ENCODE results near the gene PYGO2. TPM values are rescaled to one million over a fixed set of nuclear protein-coding genes. Genes with fewer than 3 reads are reported as not detected.
"Not testable (repeated sequence)": the region's sequence is repeated elsewhere in the genome, so short reads cannot be mapped to it uniquely, and the experiment has no call there.

Gene PYGO2
- total RNA-seq, 1 experiment from 2014 or later = 27.5 TPM

- peak; percentile 100 for DNase-seq (ENCODE audit: low spot score)
Measured at GRCh38 chr1:154982897-154983648, 21.5 kb upstream of the PYGO2 start, which contains the start of gene FLAD1. TSS of gene FLAD1 (plus strand) at chr1:154983344. CDS start at chr1:154983695, 351 bp downstream.

- DNase-seq (ENCODE audit: low spot score) = no peak
Measured at GRCh38 chr1:154982341-154982740, 20.8 kb upstream of the PYGO2 start.

GRCh38 chr1:154978360-154978759 lies 16.8 kb upstream of the PYGO2 start:
- DNase-seq (ENCODE audit: low spot score) = no peak

- not testable (repeated sequence) for DNase-seq (ENCODE audit: low spot score)
Measured at GRCh38 chr1:154977762-154978161, 16.2 kb upstream of the PYGO2 start.

- peak; percentile 63 for DNase-seq (ENCODE audit: low spot score)
Measured at GRCh38 chr1:154975409-154976059, 14.0 kb upstream of the PYGO2 start.

GRCh38 chr1:154974808-154975408 lies 13.3 kb upstream of the PYGO2 start:
- DNase-seq (ENCODE audit: low spot score) = peak; percentile 98

GRCh38 chr1:154974102-154974807 lies 12.7 kb upstream of the PYGO2 start, which contains the start of gene CKS1B:
TSS of gene CKS1B (plus strand) at chr1:154974681. CDS start at chr1:154974746, 65 bp downstream.
- DNase-seq (ENCODE audit: low spot score) = peak; percentile 100

GRCh38 chr1:154973344-154974101 lies 11.9 kb upstream of the PYGO2 start:
- peak; percentile 100 for DNase-seq (ENCODE audit: low spot score)

- peak; percentile 99 for DNase-seq (ENCODE audit: low spot score)
Measured at GRCh38 chr1:154972517-154973343, 11.1 kb upstream of the PYGO2 start.

GRCh38 chr1:154972213-154972516 lies 10.6 kb upstream of the PYGO2 start:
- no peak for DNase-seq (ENCODE audit: low spot score)

- DNase-seq (ENCODE audit: low spot score) = peak; percentile 73
Measured at GRCh38 chr1:154971341-154971998, 9.9 kb upstream of the PYGO2 start.

GRCh38 chr1:154970631-154971340 lies 9.2 kb upstream of the PYGO2 start, which contains the start of gene SHC1:
TSS of gene SHC1 (minus strand) at chr1:154970747. CDS start at chr1:154970526, 221 bp downstream.
- peak; percentile 99 for DNase-seq (ENCODE audit: low spot score)

- DNase-seq (ENCODE audit: low spot score) = no peak
Measured at GRCh38 chr1:154969860-154970452, 8.4 kb upstream of the PYGO2 start.

GRCh38 chr1:154969246-154969645 lies 7.7 kb upstream of the PYGO2 start:
- DNase-seq (ENCODE audit: low spot score) = no peak

- DNase-seq (ENCODE audit: low spot score) = no peak
Measured at GRCh38 chr1:154968731-154969130, 7.1 kb upstream of the PYGO2 start.

- DNase-seq (ENCODE audit: low spot score) = no peak
Measured at GRCh38 chr1:154967331-154967950, 5.9 kb upstream of the PYGO2 start.

- no peak for DNase-seq (ENCODE audit: low spot score)
Measured at GRCh38 chr1:154966111-154966510, 4.5 kb upstream of the PYGO2 start.

GRCh38 chr1:154964359-154964758 lies 2.8 kb upstream of the PYGO2 start:
- DNase-seq (ENCODE audit: low spot score) = no peak
